Measurements from ENCODE around the gene COL19A1.
A peak's percentile ranks its signal among the peaks of the same experiment; 100 is the strongest.
"Not testable (repeated sequence)": the region's sequence is repeated elsewhere in the genome, so short reads cannot be mapped to it uniquely, and the experiment has no call there.

Gene COL19A1

DNA sequence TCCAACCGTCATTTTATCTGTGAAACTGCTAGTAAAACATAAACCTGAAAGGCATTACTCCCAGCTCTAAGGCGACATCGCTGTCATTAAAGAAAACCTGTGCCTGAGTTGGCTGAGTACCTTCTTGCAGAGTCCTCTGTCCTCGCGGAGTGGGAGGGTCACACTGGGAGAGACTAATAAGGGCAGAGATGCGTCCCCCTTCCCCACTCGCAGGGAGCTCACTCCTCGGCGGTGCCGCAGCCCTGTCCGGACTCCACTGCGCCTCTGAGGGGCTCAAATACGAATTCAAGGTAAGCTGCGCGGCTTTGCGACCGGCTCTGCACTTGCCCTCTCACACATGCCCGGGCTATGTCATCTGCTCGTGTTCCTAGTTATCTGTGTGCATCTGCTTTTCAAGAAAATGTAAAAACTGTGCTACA is at the start of gene COL19A1:
TSS of gene COL19A1 (plus strand) at position 206 of the 419 bp plus-strand sequence. CDS start 13,012 bp downstream, outside the sequence.
- FAIRE-seq (no peak), DNase-seq (ENCODE audit: low spot score) (no peak)

- DNase-seq (ENCODE audit: low spot score) (no peak), FAIRE-seq (no peak)
Measured at GRCh38 chr6:69816569-69816968, 49.8 kb upstream of the COL19A1 start.

- FAIRE-seq = no peak
- no peak for DNase-seq (ENCODE audit: low spot score)
Measured at GRCh38 chr6:69817358-69817757, 49.0 kb upstream of the COL19A1 start.

- DNase-seq (ENCODE audit: low spot score) (no peak), FAIRE-seq (no peak)
Measured at GRCh38 chr6:69818223-69818930, 48.0 kb upstream of the COL19A1 start.

DNA sequence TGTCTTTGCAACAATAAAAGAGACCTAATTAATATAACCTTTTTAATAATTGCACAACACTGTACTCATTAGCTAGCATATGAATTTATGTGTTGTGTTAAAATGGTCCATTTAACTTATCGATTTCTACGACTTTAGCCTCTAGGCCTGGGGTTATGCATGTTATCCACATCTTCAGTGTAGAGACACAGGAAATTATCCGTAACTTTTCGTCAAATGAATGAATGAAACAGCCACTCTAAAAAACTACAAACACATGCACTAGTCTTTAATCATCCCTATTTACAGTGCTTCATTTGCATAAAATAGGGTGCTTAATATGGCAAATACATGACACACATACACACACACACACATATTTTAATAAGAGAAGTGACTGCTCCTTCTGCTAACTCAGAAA is 47.2 kb upstream of the COL19A1 start:
- no peak for DNase-seq (ENCODE audit: low spot score)
- no peak for FAIRE-seq

DNA sequence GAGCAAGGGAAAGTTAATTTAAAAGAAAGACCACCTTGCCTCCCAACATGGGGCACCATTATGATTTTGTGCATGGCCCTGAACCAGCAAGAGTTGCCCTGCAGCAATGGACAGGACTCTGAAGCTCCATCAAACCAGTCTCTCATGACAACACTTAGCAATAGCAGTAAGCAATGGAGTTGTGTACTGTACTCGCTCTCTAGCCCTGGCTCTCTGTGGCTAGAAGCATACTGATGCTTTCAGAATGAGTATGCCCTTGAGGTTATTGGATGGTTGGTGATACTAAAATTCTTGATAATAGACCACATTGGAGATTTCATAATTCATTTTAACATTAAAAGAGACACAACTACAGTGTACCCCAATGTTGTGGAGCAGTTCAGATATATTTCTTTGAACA is 46.3 kb upstream of the COL19A1 start:
- DNase-seq (ENCODE audit: low spot score) (no peak), FAIRE-seq (no peak)

DNA sequence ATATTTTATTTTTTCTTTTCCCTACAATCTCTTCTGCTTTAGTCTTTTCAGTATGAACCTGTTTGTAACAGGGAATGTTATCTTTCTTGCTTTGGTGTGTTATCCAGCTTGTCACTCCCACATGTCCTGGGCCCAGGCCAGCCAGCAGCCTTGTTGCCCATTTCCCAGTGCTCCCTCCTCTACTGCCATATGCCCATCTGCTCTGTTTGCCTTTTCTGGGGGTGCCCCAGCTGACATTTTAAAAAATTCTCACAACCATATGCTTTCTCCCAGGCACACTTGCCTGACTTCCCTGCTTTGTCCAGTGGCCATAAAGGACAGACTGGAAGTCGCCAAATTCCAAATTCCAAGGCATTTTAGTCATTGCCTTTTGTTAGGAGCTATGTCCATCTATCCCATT is 45.9 kb upstream of the COL19A1 start:
- DNase-seq (ENCODE audit: low spot score) = no peak
- no peak for FAIRE-seq

DNA sequence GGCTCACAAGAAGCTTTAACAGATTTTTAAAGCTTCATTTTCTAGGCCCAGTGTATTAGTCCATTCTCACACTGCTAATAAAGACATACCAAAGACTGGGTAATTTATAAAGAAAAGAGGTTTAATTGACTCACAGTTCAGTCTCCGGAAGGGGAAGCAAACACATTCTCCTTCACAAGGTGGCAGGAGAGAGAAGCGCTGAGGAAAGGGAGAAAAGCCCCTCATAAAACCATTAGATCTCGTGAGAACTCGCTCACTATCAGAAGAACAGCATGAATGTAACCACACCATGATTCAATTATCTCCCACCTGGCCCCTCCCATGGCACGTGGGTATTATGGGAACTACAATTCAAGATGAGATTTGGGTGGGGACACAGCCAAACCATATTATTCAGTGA is 42.0 kb upstream of the COL19A1 start:
- not testable (repeated sequence) for DNase-seq (ENCODE audit: low spot score); FAIRE-seq

DNA sequence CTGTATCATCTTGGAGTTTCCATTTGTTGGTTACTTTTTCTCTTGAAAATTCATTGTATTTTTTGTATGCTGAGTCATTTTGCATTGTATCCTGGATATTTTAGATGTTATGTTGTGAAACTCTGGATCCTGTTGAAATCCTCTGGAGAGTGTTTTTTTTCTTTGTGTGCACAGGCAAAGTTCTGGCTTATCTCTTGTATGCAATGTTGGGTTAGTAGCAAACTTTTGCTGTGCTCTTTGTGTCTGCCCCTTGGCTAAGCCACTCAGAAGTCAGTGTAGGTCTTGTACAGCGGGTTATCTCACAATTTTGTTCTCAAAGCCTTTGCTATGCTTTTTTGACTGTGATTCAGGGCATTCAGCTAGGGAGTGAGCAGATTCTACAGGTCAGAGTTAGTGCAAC is 40.5 kb upstream of the COL19A1 start:
- FAIRE-seq (no peak), DNase-seq (ENCODE audit: low spot score) (no peak)

GRCh38 chr6:69827276-69827893 is 39.0 kb upstream of the COL19A1 start:
- no peak for DNase-seq (ENCODE audit: low spot score)
- no peak for FAIRE-seq

DNA sequence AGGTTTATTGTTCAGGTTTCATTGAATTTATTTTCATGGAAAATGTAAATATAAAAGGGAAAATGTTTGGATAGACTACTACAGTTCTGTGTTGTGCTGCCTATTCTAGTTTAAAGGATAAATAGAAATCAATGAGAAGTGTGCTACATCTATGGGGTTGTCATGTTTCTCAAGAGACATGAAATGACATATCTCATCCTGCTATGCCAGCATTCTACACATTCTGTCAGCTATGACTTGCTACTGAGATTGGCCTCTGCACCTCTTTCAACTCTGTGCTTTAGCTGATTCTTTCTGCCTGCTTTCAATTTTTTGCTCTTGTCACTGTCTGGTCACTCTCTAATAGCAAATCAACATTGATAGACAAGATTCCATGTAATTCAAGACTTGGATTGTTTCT is 33.8 kb upstream of the COL19A1 start:
- no peak for FAIRE-seq
- no peak for DNase-seq (ENCODE audit: low spot score)

DNA sequence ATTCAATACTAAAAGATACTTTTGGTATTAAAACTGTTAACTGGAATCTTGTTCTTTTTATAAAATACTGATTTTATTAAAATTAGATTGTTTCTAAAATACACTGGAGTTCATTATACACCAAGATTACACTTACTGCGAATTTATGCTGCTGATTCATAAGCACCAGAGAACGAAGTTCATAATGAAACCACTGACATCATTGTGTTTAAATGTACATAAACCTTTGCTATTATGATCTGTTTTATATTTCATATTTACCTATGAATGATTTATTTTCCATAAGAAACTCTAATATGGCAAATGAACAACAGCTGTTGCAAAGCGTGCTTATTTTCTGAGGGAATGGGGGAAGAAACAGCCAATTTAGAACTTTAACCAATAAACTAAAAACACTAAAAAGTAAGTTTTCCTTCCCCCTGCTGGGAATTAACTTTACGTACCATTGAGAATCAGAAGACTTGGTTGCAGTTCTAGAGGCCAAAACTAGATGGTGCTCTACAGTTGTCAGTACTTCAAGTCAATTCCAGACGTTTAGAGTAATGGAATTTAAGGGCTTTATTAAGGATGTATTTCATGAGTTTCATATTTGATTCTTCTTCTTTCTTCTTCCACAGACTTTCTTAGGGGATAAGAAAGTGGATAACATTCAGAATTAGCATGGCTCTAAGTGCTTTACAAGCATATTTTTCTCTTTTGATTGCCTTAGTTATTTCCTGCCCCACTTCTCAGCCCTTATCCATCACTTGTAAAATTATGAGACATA is 30.8 kb upstream of the COL19A1 start:
- DNase-seq (ENCODE audit: low spot score) (peak; percentile 42), FAIRE-seq (no peak)

- FAIRE-seq = no peak
- no peak for DNase-seq (ENCODE audit: low spot score)
Measured at GRCh38 chr6:69841862-69842261, 24.5 kb upstream of the COL19A1 start.

DNA sequence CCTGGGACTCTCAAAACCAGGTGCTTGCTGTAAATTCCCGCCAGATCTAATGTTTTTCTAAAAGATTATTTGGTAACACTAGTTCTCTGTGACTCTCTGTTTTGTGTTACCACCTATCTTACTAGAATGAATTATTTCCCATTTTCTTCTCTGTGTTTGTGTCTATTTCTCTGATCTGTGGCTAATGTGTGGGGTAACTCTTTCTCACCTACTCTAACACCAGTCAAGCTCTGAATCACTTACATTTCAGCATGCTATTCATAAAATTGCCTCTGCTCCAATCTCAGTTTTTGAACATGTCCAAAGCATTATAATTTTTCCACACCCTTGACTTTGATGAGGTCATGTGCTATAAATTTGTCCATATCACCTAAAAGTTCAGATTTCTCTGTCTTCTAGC is 23.2 kb upstream of the COL19A1 start:
- DNase-seq (ENCODE audit: low spot score) = no peak
- FAIRE-seq = no peak

GRCh38 chr6:69846312-69846711 is 20.0 kb upstream of the COL19A1 start:
- DNase-seq (ENCODE audit: low spot score) = no peak
- no peak for FAIRE-seq

- FAIRE-seq (no peak), DNase-seq (ENCODE audit: low spot score) (no peak)
Measured at GRCh38 chr6:69846770-69847491, 19.4 kb upstream of the COL19A1 start.

- FAIRE-seq (no peak), DNase-seq (ENCODE audit: low spot score) (no peak)
Measured at GRCh38 chr6:69847492-69847788, 18.9 kb upstream of the COL19A1 start.

DNA sequence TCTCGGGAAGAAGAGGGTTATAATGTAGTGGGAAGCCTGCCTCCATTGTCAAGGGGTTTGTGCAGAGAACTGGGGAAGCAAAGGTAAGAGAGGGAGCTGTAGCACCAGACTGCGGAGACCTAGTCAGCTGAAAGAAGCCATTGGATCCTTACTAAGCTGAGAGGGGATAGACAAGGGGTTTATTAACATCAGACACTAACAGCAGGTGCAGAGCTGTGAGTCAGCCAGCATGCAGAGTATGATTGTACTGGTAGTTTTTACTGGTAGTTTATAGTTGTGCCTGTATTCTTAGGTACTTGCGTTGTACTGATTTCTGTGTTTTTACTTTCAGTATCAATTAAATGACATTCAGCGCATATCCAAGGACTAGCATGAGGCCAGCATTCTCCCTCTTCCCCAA is 17.8 kb upstream of the COL19A1 start:
- no peak for DNase-seq (ENCODE audit: low spot score)
- no peak for FAIRE-seq

DNA sequence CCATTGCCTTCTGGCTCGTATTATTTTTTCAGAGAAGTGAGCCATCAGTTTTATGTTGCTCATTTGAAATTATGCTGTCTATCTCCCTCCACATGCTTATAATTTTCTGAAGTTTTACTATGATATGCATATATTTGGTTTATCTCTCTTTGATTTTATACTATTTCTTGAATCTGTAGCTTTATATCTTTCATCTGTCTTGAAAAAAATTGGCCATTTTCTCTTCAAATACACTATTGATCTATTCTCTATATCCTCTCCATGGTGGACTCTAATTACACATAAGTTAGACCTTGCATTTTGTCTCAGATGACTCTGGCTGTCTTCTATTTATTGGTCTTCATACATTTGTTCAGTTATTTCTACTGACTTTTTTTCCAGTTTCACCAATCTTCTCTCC is 13.7 kb upstream of the COL19A1 start:
- DNase-seq (ENCODE audit: low spot score) (no peak), FAIRE-seq (no peak)

DNA sequence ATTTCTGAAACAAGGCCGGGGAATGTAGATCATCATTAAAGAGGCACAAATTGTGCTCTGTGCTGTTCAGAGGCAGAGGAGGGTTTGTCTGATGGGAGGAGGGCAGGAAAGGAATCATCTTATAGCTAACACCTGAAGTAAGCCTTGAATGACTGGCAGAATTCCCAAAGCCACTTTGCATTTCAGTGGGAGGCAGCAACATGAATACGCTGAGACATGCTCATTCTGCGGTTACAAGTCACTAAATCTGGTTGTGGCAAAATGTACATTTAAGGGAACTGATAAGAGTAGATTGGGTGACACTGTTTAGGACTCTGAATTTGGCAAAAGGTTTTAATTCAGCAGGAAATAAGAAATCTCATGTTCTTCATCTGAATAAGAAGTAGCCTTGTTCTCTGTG is 4.4 kb upstream of the COL19A1 start:
- DNase-seq (ENCODE audit: low spot score) = no peak
- no peak for FAIRE-seq

DNA sequence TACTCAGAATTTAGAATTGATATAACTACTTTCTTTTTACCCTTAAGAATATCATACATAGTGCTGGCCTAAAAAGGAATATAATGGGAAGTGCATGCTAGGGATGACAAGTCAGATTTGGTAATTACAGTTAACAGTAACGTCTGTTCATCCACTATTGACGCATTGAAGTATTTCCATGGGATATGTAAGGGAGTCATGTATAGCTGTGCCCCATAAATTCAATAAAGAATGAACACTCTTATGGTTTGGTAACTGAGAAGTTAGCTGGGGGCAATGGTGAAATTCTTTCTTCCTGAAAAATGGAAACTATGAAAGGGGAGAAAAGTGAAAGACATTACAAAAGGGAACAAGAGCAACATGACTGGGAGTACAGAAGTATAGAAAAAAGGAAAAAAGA is 2.6 kb upstream of the COL19A1 start:
- DNase-seq (ENCODE audit: low spot score) (no peak), FAIRE-seq (no peak)

DNA sequence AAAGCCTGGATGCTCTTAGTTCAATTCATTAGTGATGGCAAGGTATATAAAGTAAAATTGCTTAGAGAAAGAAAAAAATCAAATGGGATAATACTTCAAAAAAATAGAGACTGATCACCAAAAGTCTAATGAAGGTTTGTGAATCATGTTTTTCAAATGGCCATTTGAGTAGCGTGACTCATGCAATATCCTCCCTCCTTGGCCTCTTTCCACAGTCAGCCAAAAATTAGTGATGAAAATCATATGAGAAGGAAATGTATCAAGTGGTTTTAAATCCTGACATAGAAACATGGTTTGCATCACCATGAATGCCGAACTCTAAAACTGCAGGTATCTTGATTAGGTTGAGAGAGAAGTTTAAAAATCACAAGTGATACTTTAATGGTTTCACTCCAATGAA is 1.2 kb upstream of the COL19A1 start:
- no peak for DNase-seq (ENCODE audit: low spot score)

More for the DNA sequence above, 1.2 kb upstream of the COL19A1 start:
- FAIRE-seq = no peak

All from RCC 7860 (cell line).